Measurements from ENCODE around the gene MLIP.
"Not testable (repeated sequence)": the region's sequence is repeated elsewhere in the genome, so short reads cannot be mapped to it uniquely, and the experiment has no call there.

Gene MLIP

DNA sequence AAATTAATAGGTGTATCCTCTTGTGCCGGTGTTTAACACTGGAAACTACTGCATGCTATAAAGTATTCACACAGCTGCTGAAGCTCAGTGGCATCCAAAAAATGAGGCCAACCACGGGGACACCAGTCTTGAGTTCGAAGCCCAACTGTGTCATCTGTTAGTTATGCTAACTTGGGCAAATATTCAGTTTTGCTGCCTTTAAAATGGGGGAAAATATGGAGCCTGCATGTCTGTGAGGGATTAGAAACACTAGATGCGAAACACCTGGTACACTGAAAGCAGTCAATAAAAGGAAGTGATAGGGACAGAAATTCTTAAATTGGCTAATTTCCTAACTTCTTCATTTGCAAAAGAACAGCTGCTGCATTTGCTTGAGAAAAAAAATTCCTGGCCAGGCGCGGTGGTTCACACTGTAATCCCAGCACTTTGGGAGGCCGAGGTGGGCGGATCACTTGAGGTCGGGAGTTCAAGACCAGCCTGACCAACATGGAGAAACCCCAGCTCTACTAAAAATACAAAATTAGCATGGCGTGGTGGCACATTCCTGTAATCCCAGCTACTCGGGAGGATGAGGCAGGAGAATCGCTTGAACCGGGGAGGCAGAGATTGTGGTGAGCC lies 36.6 kb upstream of the MLIP start:
- H2AFZ ChIP-seq (ENCODE audit: insufficient read depth, low read length, poor library complexity), result no peak overlapping the region
- no peaks in the 10 kb centered on the region for H3K79me1 ChIP-seq (ENCODE audit: low read length)
- H3K9me3 ChIP-seq (ENCODE audit: insufficient read depth, low read depth, low read length), result no peaks in the 10 kb centered on the region
- no peak overlapping the region for H4K12ac ChIP-seq (ENCODE audit: low read depth, low read length)
- no peaks in the 10 kb centered on the region for H3K79me2 ChIP-seq (ENCODE audit: control insufficient read depth, insufficient read depth, low read length, poor library complexity)
- H3K4me3 ChIP-seq (ENCODE audit: low read depth, low read length), result no peak overlapping the region
- H3K4ac ChIP-seq (ENCODE audit: low read depth, low read length), result no peak overlapping the region
- no peak overlapping the region for H2BK120ac ChIP-seq (ENCODE audit: insufficient read depth, low read length, poor library complexity)
- no peak overlapping the region for H3K23ac ChIP-seq (ENCODE audit: low read length)
- no peak overlapping the region for H3K9ac ChIP-seq (ENCODE audit: low read length)
- H2AK5ac ChIP-seq (ENCODE audit: low read length), result no peak overlapping the region
- no peak overlapping the region for H3K4me2 ChIP-seq (ENCODE audit: low read length)
- no peak overlapping the region for H3K18ac ChIP-seq (ENCODE audit: low read length)
- H3K27ac ChIP-seq (ENCODE audit: low read depth, low read length), result no peak overlapping the region
- H3K4me1 ChIP-seq (ENCODE audit: control insufficient read depth in 1 of 2, insufficient read depth in 2 of 2, low read length in 2 of 2), result no peaks in the 10 kb centered on the region
- no peaks in the 10 kb centered on the region for H3K36me3 ChIP-seq (ENCODE audit: control insufficient read depth in 1 of 2, insufficient read depth in 2 of 2, low read length in 2 of 2)
- no peaks in the 10 kb centered on the region for H3K27me3 ChIP-seq (ENCODE audit: insufficient read depth, low read length)
- no peak overlapping the region for H2BK5ac ChIP-seq (ENCODE audit: low read depth, low read length, poor library complexity)
- no peak overlapping the region for H2BK12ac ChIP-seq (ENCODE audit: low read length)
- H4K8ac ChIP-seq (ENCODE audit: low read depth, low read length), result no peak overlapping the region
- WGBS (ENCODE audit: extremely low coverage, insufficient coverage, insufficient read length), result no CpG with 5 or more reads among the region's 13 CpGs
- no peak overlapping the region for H3K14ac ChIP-seq (ENCODE audit: low read length)
- peak; percentile 77 to 93 for DNase-seq
- no peak overlapping the region for H4K91ac ChIP-seq (ENCODE audit: low read depth, low read length)

DNA sequence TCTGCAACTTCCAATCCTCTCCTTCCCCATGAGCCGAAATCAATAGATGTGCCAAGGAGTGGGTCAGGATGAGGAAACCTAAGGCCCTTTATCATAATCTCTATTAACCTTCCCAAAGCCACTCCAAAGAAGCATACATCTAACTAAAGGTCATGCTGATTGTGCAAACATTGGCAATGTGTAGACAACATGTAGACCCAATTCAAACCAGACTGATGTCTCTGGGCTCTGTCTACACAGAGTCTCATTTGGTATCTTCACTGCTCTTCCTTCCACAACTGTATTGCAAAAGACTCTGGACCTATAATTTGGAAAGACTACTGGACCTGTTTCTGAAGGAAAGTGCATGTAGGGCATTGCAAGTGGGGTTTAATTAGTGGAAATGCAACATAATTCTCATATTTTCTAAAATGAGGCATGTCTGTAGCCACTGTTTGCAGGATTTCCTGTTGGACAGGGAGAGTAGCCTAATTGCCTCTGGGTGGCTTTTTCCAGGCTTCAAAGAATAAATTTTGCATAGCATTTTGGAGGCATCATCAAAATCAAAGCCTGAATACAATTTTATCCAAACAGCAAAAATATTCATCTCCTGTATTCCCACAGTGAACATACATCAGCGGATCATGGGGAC lies 35.0 kb upstream of the MLIP start:
- Histone ChIP-seq H4K8ac (ENCODE audit: low read depth, low read length) (no peak overlapping the region), H2AFZ (ENCODE audit: insufficient read depth, low read length, poor library complexity) (no peak overlapping the region), H3K14ac (ENCODE audit: low read length) (no peak overlapping the region), H3K18ac (ENCODE audit: low read length) (no peak overlapping the region), H3K79me2 (ENCODE audit: control insufficient read depth, insufficient read depth, low read length, poor library complexity) (no peaks in the 10 kb centered on the region), H3K36me3 (ENCODE audit: control insufficient read depth in 1 of 2, insufficient read depth in 2 of 2, low read length in 2 of 2) (no peaks in the 10 kb centered on the region), H3K4me2 (ENCODE audit: low read length) (no peak overlapping the region), H3K23ac (ENCODE audit: low read length) (no peak overlapping the region), H3K79me1 (ENCODE audit: low read length) (no peaks in the 10 kb centered on the region), H3K4me1 (ENCODE audit: control insufficient read depth in 1 of 2, insufficient read depth in 2 of 2, low read length in 2 of 2) (no peaks in the 10 kb centered on the region), H3K9me3 (ENCODE audit: insufficient read depth, low read depth, low read length) (no peaks in the 10 kb centered on the region), H3K4me3 (ENCODE audit: low read depth, low read length) (no peak overlapping the region), H2AK5ac (ENCODE audit: low read length) (no peak overlapping the region), H3K27ac (ENCODE audit: low read depth, low read length) (no peak overlapping the region), H3K9ac (ENCODE audit: low read length) (no peak overlapping the region), H2BK120ac (ENCODE audit: insufficient read depth, low read length, poor library complexity) (no peak overlapping the region), H2BK12ac (ENCODE audit: low read length) (no peak overlapping the region), H3K4ac (ENCODE audit: low read depth, low read length) (no peak overlapping the region), H4K91ac (ENCODE audit: low read depth, low read length) (no peak overlapping the region), H2BK5ac (ENCODE audit: low read depth, low read length, poor library complexity) (no peak overlapping the region), H4K12ac (ENCODE audit: low read depth, low read length) (no peak overlapping the region), H3K27me3 (ENCODE audit: insufficient read depth, low read length) (no peaks in the 10 kb centered on the region)
- no CpG with 5 or more reads among the region's 2 CpGs for WGBS (ENCODE audit: extremely low coverage, insufficient coverage, insufficient read length)
- DNase-seq, result peak; percentile 5 to 79

DNA sequence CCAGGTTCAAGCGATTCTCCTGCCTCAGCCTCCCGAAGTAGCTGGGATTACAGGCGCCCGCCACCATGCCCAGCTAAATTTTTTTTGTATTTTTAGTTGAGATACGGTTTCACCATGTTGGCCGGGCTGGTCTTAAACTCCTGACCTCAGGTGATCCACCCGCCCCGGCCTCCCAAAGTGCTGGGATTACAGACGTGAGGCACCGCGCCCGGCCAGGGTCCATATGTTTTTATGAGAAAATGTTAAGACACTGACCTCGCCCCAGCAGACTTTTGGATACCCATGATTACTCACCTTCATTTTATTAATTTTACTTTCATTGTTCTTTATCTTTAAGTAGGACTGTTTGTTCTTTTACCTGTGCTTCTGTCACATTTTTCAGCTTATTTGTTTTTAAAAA lies 29.7 kb upstream of the MLIP start:
- not testable (repeated sequence) for H2AFZ ChIP-seq (ENCODE audit: insufficient read depth, low read length, poor library complexity); H4K12ac ChIP-seq (ENCODE audit: low read depth, low read length); H2BK120ac ChIP-seq (ENCODE audit: insufficient read depth, low read length, poor library complexity); DNase-seq; H3K9me3 ChIP-seq (ENCODE audit: insufficient read depth, low read depth, low read length); H3K18ac ChIP-seq (ENCODE audit: low read length); H3K4ac ChIP-seq (ENCODE audit: low read depth, low read length); H4K8ac ChIP-seq (ENCODE audit: low read depth, low read length); H2BK5ac ChIP-seq (ENCODE audit: low read depth, low read length, poor library complexity); H3K27me3 ChIP-seq (ENCODE audit: insufficient read depth, low read length); H4K91ac ChIP-seq (ENCODE audit: low read depth, low read length); H3K36me3 ChIP-seq (ENCODE audit: control insufficient read depth in 1 of 2, insufficient read depth in 2 of 2, low read length in 2 of 2); H3K23ac ChIP-seq (ENCODE audit: low read length); H3K4me1 ChIP-seq (ENCODE audit: control insufficient read depth in 1 of 2, insufficient read depth in 2 of 2, low read length in 2 of 2); H3K4me2 ChIP-seq (ENCODE audit: low read length); H3K9ac ChIP-seq (ENCODE audit: low read length); H2AK5ac ChIP-seq (ENCODE audit: low read length); H3K14ac ChIP-seq (ENCODE audit: low read length); H3K79me1 ChIP-seq (ENCODE audit: low read length); H2BK12ac ChIP-seq (ENCODE audit: low read length); H3K79me2 ChIP-seq (ENCODE audit: control insufficient read depth, insufficient read depth, low read length, poor library complexity); H3K4me3 ChIP-seq (ENCODE audit: low read depth, low read length); H3K27ac ChIP-seq (ENCODE audit: low read depth, low read length)
- WGBS (ENCODE audit: extremely low coverage, insufficient coverage, insufficient read length), result no CpG with 5 or more reads among the region's 13 CpGs

DNA sequence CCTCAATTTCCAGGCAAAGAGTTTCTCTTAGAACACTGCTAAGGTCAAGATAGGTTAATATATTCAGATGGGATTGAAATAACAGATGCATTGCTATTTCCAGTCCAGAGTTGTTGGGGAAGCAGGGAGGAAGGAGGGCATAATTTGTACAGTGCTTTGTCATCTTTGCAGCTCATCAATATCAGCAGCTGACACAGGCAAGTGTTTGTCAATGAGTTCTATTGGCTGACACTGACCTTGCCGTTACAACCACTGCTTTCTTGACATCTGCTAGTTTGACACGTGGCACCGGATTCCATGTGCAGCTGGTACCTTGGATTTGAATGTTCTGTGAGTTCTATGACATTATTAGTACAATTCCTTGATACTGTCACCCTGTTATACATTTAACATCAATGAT lies 28.0 kb upstream of the MLIP start:
- Histone ChIP-seq H3K9ac (ENCODE audit: low read length) (no peak overlapping the region), H2BK120ac (ENCODE audit: insufficient read depth, low read length, poor library complexity) (no peak overlapping the region), H2BK12ac (ENCODE audit: low read length) (no peak overlapping the region), H3K4ac (ENCODE audit: low read depth, low read length) (no peak overlapping the region), H3K36me3 (ENCODE audit: control insufficient read depth in 1 of 2, insufficient read depth in 2 of 2, low read length in 2 of 2) (no peaks in the 10 kb centered on the region), H4K12ac (ENCODE audit: low read depth, low read length) (no peak overlapping the region), H3K4me1 (ENCODE audit: control insufficient read depth in 1 of 2, insufficient read depth in 2 of 2, low read length in 2 of 2) (no peaks in the 10 kb centered on the region), H3K9me3 (ENCODE audit: insufficient read depth, low read depth, low read length) (no peaks in the 10 kb centered on the region), H4K8ac (ENCODE audit: low read depth, low read length) (no peak overlapping the region), H2AK5ac (ENCODE audit: low read length) (no peak overlapping the region), H4K91ac (ENCODE audit: low read depth, low read length) (no peak overlapping the region), H3K18ac (ENCODE audit: low read length) (no peak overlapping the region), H3K79me1 (ENCODE audit: low read length) (no peaks in the 10 kb centered on the region), H3K27ac (ENCODE audit: low read depth, low read length) (no peak overlapping the region), H2BK5ac (ENCODE audit: low read depth, low read length, poor library complexity) (no peak overlapping the region), H3K79me2 (ENCODE audit: control insufficient read depth, insufficient read depth, low read length, poor library complexity) (no peaks in the 10 kb centered on the region), H3K23ac (ENCODE audit: low read length) (no peak overlapping the region), H2AFZ (ENCODE audit: insufficient read depth, low read length, poor library complexity) (no peak overlapping the region), H3K27me3 (ENCODE audit: insufficient read depth, low read length) (peaks cover 2% of the 10 kb centered on the region), H3K14ac (ENCODE audit: low read length) (no peak overlapping the region), H3K4me3 (ENCODE audit: low read depth, low read length) (no peak overlapping the region), H3K4me2 (ENCODE audit: low read length) (no peak overlapping the region)
- no peak for DNase-seq
- WGBS (ENCODE audit: extremely low coverage, insufficient coverage, insufficient read length), result no CpG with 5 or more reads among the region's 3 CpGs
